ENCODE data around the gene HESX1. TPM values are rescaled to one million over a fixed set of nuclear protein-coding genes. Genes with fewer than 3 reads are reported as not detected.

HESX1 gene
- total and polyA plus RNA-seq, 5 experiments from 2014 or later = 0.27 to 0.87 (median 0.39) TPM; not detected in 2

DNA sequence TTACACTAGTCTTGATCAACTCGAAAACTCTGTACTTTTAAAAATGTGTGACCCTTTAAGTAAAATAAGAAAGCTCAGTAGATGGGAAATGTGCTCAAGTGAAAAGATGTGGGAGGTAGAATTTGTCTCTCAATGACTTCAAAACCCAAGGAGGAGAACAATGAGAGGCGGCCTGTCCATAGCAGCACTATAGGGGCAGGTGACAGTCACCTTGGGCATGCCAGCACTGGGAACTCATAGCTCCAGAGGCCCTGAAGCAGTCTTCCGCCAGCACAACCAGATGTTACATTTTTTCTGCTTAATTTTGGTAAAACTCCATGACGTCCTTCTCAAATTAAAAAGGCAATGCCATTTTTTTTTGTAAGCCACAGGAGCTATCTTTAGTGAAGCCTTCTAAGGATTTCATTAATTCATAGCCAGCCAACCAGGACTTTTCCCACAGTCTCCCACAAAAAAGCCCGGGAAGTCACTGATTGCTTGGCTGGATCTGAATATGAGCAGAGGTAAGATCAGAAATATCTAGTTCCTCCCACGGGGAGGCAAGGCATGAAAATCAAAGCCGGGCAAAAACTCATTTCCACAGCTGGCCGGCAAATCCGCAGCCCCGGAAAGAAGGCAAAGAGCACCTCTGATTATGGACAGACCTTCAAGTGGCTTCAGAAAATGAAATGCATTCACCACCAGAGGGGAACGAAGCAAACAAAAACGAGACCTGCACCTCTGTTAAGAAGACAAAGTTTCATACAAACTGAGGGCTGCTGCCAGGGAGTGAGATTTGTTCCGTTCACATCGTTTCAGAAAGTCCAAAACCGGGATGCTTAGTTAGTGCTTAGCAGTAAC lies 45.1 kb downstream of the HESX1 start:
- POLR2A ChIA-PET = no interaction called here
- Mint-ChIP-seq H3K4me1 (peaks cover 4 to 10% (median 9%) of the 10 kb centered on the region in 4 donors), H3K4me3 (no peak overlapping the region), H3K27ac (no peak overlapping the region), H3K27me3 (peaks cover 9 to 48% (median 24%) of the 10 kb centered on the region in 5 donors), H3K36me3 (no peaks in the 10 kb centered on the region), H3K9me3 (no peaks in the 10 kb centered on the region)
- DNase-seq (no peak), ATAC-seq (no peak)

DNA sequence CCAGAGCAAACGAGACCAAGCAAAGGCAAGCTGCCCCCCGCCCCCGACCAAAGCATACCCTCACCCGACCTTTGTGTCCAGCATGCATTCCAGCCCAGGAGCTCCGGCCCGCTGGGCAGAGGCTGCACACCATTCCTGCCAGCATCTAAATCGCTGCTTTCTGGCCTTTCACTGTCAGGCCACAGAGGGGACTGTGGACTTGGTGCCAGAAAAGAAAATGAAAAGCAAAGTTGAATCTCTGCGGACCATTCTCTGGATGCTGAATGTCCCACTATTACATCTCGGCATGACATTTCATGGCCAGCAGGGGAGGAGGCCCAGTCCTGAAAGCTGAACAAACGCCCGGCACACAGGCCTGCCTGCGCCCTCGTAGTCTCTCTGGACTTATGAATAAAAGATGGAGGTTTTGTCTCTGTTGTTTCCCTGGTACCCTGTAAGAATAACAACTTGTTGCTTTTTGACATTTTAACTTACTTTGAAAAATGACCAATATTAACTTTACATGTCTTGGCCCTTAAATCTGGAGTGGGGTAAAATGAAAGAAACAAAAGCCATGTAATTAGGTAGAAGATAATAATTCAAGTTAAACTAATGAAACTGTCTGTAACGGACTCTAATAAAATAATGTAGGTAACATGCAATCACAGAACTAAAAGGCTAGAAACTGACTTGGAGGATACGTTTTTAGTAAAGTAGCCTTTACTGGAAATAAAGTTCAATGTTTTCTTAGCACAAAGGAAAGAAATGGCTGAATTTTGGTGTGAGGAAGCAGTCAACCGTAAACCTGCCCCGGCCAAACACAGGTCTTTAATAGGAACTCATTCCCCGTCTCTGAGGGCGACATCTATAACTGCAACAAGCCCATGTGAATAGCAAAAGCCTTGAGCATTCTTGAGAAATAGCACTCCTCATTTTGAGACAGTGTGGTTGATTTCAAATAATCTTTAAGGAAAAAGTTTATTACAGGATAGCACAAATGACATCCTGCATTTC lies 47.3 kb downstream of the HESX1 start:
- ATAC-seq (no peak), DNase-seq (no peak)
- Mint-ChIP-seq H3K9me3 (no peaks in the 10 kb centered on the region), H3K4me3 (no peak overlapping the region), H3K36me3 (no peaks in the 10 kb centered on the region), H3K27me3 (peaks cover 9 to 35% (median 29%) of the 10 kb centered on the region in 5 donors), H3K4me1 (peaks cover 0 to 2% (median 0%) of the 10 kb centered on the region in 4 donors), H3K27ac (no peak overlapping the region)
- POLR2A ChIA-PET = no interaction called here

DNA sequence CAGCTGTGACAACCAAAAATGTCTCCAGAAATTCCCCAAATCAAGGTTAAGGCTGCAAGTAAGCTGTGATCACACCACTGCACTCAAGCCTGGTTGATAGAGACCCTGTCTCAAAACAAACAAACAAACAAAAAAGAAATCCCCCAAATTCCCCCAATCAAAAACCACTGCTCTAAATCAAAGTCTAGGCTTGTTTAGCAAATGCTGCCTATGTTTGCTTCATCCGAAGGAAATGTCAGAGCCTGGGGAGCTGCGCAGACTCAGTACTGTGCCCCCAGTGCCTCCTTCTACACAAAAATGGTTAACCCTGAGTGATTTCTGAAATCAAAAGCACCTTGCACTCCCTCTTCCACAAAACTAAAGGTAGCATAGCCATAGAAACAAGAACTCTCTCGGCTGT lies 48.0 kb downstream of the HESX1 start:
- Mint-ChIP-seq H3K4me3 (no peak overlapping the region), H3K27ac (no peak overlapping the region), H3K27me3 (peaks cover 5 to 32% (median 26%) of the 10 kb centered on the region in 5 donors)

DNA sequence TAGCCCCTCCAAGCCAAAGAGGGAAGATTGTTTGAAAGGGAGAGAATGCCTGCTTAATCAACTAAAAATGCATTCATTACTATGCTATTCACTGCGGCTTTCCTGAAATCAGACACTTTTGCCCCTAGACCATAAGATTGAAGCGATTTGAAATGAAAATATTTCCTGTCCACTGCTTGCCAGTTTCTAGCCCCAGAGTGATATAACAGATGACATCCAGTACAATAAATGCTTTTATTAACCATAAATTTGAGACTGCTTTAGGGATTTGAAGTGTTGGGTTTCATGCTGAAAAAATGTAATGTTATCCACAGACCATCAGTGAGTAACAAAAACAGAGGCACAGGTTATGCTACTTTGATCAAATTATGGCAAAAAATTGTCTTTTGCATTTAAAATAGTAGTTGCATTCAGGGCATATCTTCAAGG lies 48.7 kb downstream of the HESX1 start:
- POLR2A ChIA-PET = no interaction called here
- H3K27ac Mint-ChIP-seq = no peak overlapping the region
- no peak for DNase-seq
- no peaks in the 10 kb centered on the region for H3K4me1 Mint-ChIP-seq
- peaks cover 5 to 27% (median 20%) of the 10 kb centered on the region in 5 donors for H3K27me3 Mint-ChIP-seq
- no peak for ATAC-seq
- no peaks in the 10 kb centered on the region for H3K36me3 Mint-ChIP-seq
- H3K4me3 Mint-ChIP-seq = no peak overlapping the region
- no peaks in the 10 kb centered on the region for H3K9me3 Mint-ChIP-seq

More for the DNA sequence above, 48.0 kb downstream of the HESX1 start:
- ATAC-seq (no peak), DNase-seq (no peak)
- Mint-ChIP-seq H3K36me3 (no peaks in the 10 kb centered on the region), H3K4me1 (no peaks in the 10 kb centered on the region), H3K9me3 (no peaks in the 10 kb centered on the region)
- POLR2A ChIA-PET = no interaction called here

DNA sequence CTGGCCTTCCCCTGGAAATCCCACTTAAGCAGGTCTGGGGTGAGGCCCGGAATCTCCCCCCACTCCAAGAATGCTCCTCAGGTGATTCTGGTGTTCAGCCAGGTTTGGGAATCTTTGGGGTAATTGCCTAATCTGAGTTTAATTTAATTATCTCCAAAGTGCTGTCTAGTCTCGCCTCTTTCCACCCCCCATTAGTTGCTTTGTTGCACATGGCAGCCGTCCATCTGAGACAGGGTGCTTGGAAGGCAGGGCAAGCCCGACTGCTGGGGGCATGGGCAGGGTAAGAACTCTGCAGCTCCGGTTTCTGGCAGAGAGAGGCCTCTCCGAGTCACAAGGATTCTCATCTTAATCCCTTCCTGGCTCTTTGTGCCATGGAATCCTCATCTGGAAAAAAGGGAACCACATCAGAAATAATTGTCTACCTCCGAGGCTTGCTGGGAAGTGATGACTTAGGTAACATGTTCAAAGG lies 49.6 kb downstream of the HESX1 start:
- Mint-ChIP-seq H3K4me1 (no peaks in the 10 kb centered on the region), H3K36me3 (no peaks in the 10 kb centered on the region), H3K4me3 (no peak overlapping the region), H3K27me3 (peaks cover 5 to 23% (median 18%) of the 10 kb centered on the region in 5 donors), H3K9me3 (no peaks in the 10 kb centered on the region), H3K27ac (no peak overlapping the region)
- no peak for DNase-seq
- POLR2A ChIA-PET = no interaction called here
- ATAC-seq = no peak

Other genes starting within 250 kb of the HESX1 start
- gene SPATA12, start 139.3 kb downstream of the HESX1 start, total RNA-seq = not detected
- gene SPATA12, start 139.3 kb downstream of the HESX1 start, polyA plus RNA-seq = not detected
- gene IL17RD, start 34.6 kb downstream of the HESX1 start, total RNA-seq = not detected
- gene IL17RD, start 34.6 kb downstream of the HESX1 start, polyA plus RNA-seq = not detected
- 10 to 100 TPM; 34.7 to 36.2 TPM for gene APPL1, start 27.8 kb upstream of the HESX1 start, total RNA-seq
- gene APPL1, start 27.8 kb upstream of the HESX1 start, polyA plus RNA-seq = 10 to 100 TPM; 42.3 to 49.3 (median 46.1) TPM
- not detected for gene ASB14, start 92.7 kb upstream of the HESX1 start, total RNA-seq
- under 1 TPM; 0.08 to 0.90 (median 0.10) TPM for gene ASB14, start 92.7 kb upstream of the HESX1 start, polyA plus RNA-seq

Data from naive thymus-derived CD8-positive, alpha-beta T cell (primary cell).